AG04449 (cell line): ENCODE data around the gene HOXD1.

Experiments
- CTCF ChIA-PET: fragments of 350-600 bp; formaldehyde crosslinking; extraction: SDS; loops from one replicate; lab custom pipeline; 2021; ENCODE audit warnings: antibody characterized with exemption; lab: Yijun Ruan, JAX
- POLR2A ChIA-PET: fragments of 400-600, 350-600 bp; formaldehyde crosslinking; extraction: SDS; loops from one replicate; lab custom pipeline; 2020; ENCODE audit warnings: antibody characterized with exemption, inconsistent platforms; lab: Yijun Ruan, JAX
- DNase-seq: peaks from one replicate; pipeline ENCODE4 v3.0.0-alpha.2; 2010; ENCODE audit warnings: low read depth, low spot score
- H3K4me3 ChIP-seq: 2 replicates; pipeline ENCODE4 v1.5.1; 2011; ENCODE audit warnings: low read depth, mild to moderate bottlenecking, control low read depth, low read length
- CTCF ChIP-seq: IDR thresholded peaks from one replicate; pipeline ENCODE4 v1.5.1; 2011; ENCODE audit warnings: mild to moderate bottlenecking, moderate library complexity, low read length, control low read depth, inconsistent platforms; ENCODE audit not compliant: insufficient read depth; ENCODE audit errors: missing control alignments

Gene HOXD1

DNA sequence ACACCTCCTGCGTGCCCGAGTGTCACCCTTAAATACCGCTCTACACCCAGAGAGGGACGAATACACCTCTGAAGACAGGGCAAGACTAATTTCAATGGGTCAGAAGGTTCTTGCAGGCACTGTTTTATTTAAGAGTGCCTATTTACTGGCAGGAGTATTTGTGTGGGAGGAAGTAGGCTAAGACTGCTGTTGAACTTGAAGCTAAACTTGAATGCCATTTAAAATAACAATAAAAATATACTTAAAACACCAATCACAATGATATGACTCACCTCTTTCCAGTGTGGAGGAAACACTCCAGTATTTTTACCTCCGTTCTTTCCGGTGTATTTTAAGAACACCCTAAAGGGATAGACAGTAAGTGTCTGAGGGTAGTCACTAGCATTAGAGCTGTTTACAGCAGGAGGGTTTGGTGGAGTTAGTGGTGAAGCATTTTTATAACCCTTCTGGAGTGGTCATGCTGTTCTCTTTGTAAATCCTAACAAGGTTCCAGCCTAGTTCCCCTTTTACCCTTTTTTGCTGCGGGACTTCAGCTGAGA, 9.6 kb upstream of the HOXD1 start:
- H3K4me3 ChIP-seq: peak overlapping the region; percentile 60
- POLR2A ChIA-PET: interaction anchor here (0.6 to 0.9 kb wide), 2 partner anchors 305 to 376 kb away, joined by 3 to 4 read pairs; no protein-coding TSS in a partner anchor
- no peak for TF ChIP-seq CTCF
- CTCF ChIA-PET: interaction anchor here (0.8 to 2.0 kb wide), 7 partner anchors 20 to 376 kb away, joined by 3 to 10 read pairs (median 3); no protein-coding TSS in a partner anchor
- no peak for DNase-seq

- POLR2A ChIA-PET: no interaction called here
- CTCF ChIA-PET: interaction anchor here (1.2 kb wide), 1 partner anchor 273 kb away, joined by 5 read pairs; no protein-coding TSS in a partner anchor
- TF ChIP-seq CTCF: no peak
- DNase-seq: no peak
- no peak overlapping the region for H3K4me3 ChIP-seq
Measured at GRCh38 chr2:176181551-176181950, 6.9 kb upstream of the HOXD1 start.

- ChIA-PET POLR2A (no interaction called here), CTCF (no interaction called here)
- no peak overlapping the region for H3K4me3 ChIP-seq
- no peak for DNase-seq
- TF ChIP-seq CTCF: no peak
Measured at GRCh38 chr2:176182671-176183070, 5.8 kb upstream of the HOXD1 start.

DNA sequence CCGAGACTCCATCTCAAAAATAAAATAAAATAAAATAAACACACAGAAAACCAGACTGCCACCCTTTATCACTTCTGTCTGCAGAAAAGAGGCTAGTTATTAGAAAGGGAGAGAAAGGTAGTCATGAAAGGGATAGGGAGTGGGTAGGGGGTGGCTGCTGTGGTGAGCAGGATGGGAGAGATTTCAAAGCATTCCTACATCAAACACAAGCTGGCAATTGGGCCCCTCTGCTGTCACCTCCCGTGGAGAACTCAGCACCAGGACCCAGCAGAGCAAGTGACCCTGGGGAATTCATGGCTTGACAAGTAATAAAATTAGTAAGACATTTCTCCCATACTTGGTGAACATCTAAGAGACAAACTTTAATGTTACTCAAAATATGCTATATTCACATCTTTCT, 3.7 kb upstream of the HOXD1 start:
- H3K4me3 ChIP-seq: no peak overlapping the region
- CTCF ChIA-PET: interaction anchor here (1.4 kb wide), 1 partner anchor 270 kb away, joined by 3 read pairs; no protein-coding TSS in a partner anchor
- POLR2A ChIA-PET: no interaction called here
- TF ChIP-seq CTCF: no peak
- no peak for DNase-seq

DNA sequence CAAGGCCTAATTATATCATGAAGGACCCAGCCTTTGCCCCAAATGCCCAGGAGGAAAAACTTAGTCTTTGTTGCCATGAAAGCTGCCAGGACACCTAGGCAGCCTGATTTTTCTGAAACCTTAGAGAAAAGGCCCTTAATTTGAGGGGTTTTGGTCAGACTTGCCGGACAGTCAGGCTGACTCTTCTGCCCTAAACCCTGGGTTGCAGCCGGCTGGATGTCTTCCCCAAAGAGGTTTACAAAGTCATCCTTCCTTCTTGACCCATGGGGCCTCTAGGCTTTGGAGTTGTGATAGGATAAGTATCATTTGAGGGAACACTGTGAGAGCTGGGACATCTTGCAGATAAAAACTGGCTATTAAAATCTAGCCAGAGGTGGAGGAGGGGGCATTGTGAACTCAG, 2.4 kb upstream of the HOXD1 start:
- H3K4me3 ChIP-seq: no peak overlapping the region
- ChIA-PET POLR2A (no interaction called here), CTCF (interaction anchor here (0.7 to 1.5 kb wide), 3 partner anchors 269 to 466 kb away, joined by 3 to 4 read pairs (median 3); no protein-coding TSS in a partner anchor)
- DNase-seq: no peak
- no peak for TF ChIP-seq CTCF

GRCh38 chr2:176187200-176187898, 1.1 kb upstream of the HOXD1 start:
- peak overlapping the region; percentile 72 for H3K4me3 ChIP-seq

More at GRCh38 chr2:176187200-176187898, 1.1 kb upstream of the HOXD1 start:
- ChIA-PET POLR2A (interaction anchor here (0.7 kb wide), 1 partner anchor 44 kb away, joined by 3 read pairs; no protein-coding TSS in a partner anchor), CTCF (interaction anchor here (0.7 to 1.5 kb wide), 7 partner anchors 21 to 465 kb away, joined by 3 to 5 read pairs (median 4); no protein-coding TSS in a partner anchor)
- DNase-seq: no peak
- no peak for TF ChIP-seq CTCF
